K562 (cell line): ENCODE measurements around the gene LTBP4. TPM values are rescaled to one million over a fixed set of nuclear protein-coding genes. Genes with fewer than 3 reads are reported as not detected.

Experiments
- BACH1 ChIP-seq: fragments of 200-800 bp; sonication (Bioruptor generic); IDR thresholded peaks from 2 replicates; pipeline ENCODE4 v1.6.1; 2016; ENCODE audit warnings: missing genetic modification characterization, missing compliant biosample characterization
- BRD4 ChIP-seq: fragments of 200-600 bp; sonication (generic); IDR thresholded peaks from 2 replicates; pipeline ENCODE4 v1.6.1; 2017; ENCODE audit warnings: inconsistent platforms
- CHD4 ChIP-seq: fragments of 200-600 bp; sonication (generic); IDR thresholded peaks from 3 replicates; pipeline ENCODE4 v1.6.1; 2012; ENCODE audit warnings: low read depth, mild to moderate bottlenecking, mixed read lengths, low read length, inconsistent platforms; ENCODE audit not compliant: insufficient read depth, insufficient replicate concordance, poor library complexity, severe bottlenecking
- FOXK2 ChIP-seq, 2 experiments: fragments of 450-650 bp; IDR thresholded peaks in 1 of 2; conservative IDR thresholded peaks in 1 of 2; 2 replicates each; pipeline ENCODE4 v1.6.1; 2016; ENCODE audit warnings: low read depth in 2 of 2, mild to moderate bottlenecking in 1 of 2
- GTF2E2 ChIP-seq: fragments of 200-800 bp; sonication (Bioruptor generic); IDR thresholded peaks from 2 replicates; pipeline ENCODE4 v1.6.1; 2016; ENCODE audit warnings: missing genetic modification characterization, missing compliant biosample characterization
- HINFP ChIP-seq: fragments of 450-650 bp; conservative IDR thresholded peaks from 2 replicates; pipeline ENCODE4 v1.6.1; 2016; ENCODE audit warnings: missing genetic modification characterization, low read depth, mild to moderate bottlenecking, control low read depth, missing compliant biosample characterization
- HLTF ChIP-seq: fragments of 450-650 bp; IDR thresholded peaks from 2 replicates; pipeline ENCODE4 v1.6.1; 2016
- IRF1 ChIP-seq: sonication (generic); formaldehyde crosslinking; IDR thresholded peaks from 2 replicates; pipeline ENCODE4 v1.8.0; 2022; ENCODE audit warnings: missing genetic modification reagents, mild to moderate bottlenecking, borderline replicate concordance
- KDM2B ChIP-seq: fragments of 250-450 bp; sonication (Bioruptor Pico); IDR thresholded peaks from 2 replicates; pipeline ENCODE4 v1.8.0; 2021; ENCODE audit warnings: mild to moderate bottlenecking, moderate library complexity
- MEF2D ChIP-seq: conservative IDR thresholded peaks from 2 replicates; pipeline ENCODE4 v1.6.1; 2016; ENCODE audit warnings: low read depth, missing genetic modification characterization, missing compliant biosample characterization
- MIER1 ChIP-seq: fragments of 450-650 bp; IDR thresholded peaks from 2 replicates; pipeline ENCODE4 v1.6.1; 2016; ENCODE audit warnings: antibody characterized with exemption, mild to moderate bottlenecking, low read depth
- SNAPC5 ChIP-seq: fragments of 250-450 bp; sonication (Bioruptor Pico); IDR thresholded peaks from 2 replicates; pipeline ENCODE4 v1.8.0; 2021; ENCODE audit warnings: moderate library complexity, mild to moderate bottlenecking, inconsistent platforms
- SRSF9 ChIP-seq: fragments of 200-400 bp; formaldehyde crosslinking; IDR thresholded peaks from 2 replicates; pipeline ENCODE4 v1.6.1; 2017; ENCODE audit warnings: low read depth, low read length, borderline replicate concordance
- UBTF ChIP-seq, 2 experiments: IDR thresholded peaks; 2 replicates each; pipeline ENCODE4 v1.6.1; 2012; ENCODE audit warnings: improper control_type of control experiment in 2 of 2, low read depth in 2 of 2, low read length in 2 of 2, borderline replicate concordance in 1 of 2
- ZNF707 ChIP-seq: fragments of 250-450 bp; sonication (Bioruptor Pico); conservative IDR thresholded peaks from 2 replicates; pipeline ENCODE4 v1.8.0; 2022; ENCODE audit warnings: inconsistent platforms, mild to moderate bottlenecking, moderate library complexity
- ZNF717 ChIP-seq: fragments of 250-450 bp; sonication (Bioruptor Pico); IDR thresholded peaks from 2 replicates; pipeline ENCODE4 v1.5.0; 2021
- ZNF740 ChIP-seq, 3 experiments: fragments of 200-800 bp in 1 of 3; sonication (Bioruptor generic) in 1 of 3; sonication (generic) in 1 of 3; formaldehyde crosslinking in 1 of 3; IDR thresholded peaks; 2 replicates each; pipeline versions ENCODE4 v1.6.1 to v1.8.0; 2016 to 2022; ENCODE audit warnings: mild to moderate bottlenecking in 2 of 3, missing compliant biosample characterization in 2 of 3, missing genetic modification characterization in 2 of 3, missing genetic modification reagents in 1 of 3
- polyA plus RNA-seq, 8 experiments: library from polyadenylated mRNA; depleted of rRNA in 4 of 8; stranded (reverse) in 5 of 8; unstranded in 3 of 8; fragments of >200 nt; fragmentation: Nextera tagmentation in 2 of 8; fragmentation: Illumina TruSeq in 1 of 8; extraction: Ambion mirVana in 2 of 8; extraction: Trizol in 1 of 8; gene quantifications; 2 replicates each; pipeline versions ENCODE4 v1.2.1 to v1.2.3, GENCODE V29; 2011 to 2014; ENCODE audit warnings: inconsistent platforms in 1 of 8, missing spikeins in 1 of 8
- total RNA-seq, 7 experiments: library from RNA; depleted of rRNA in 6 of 7; stranded (reverse); fragments of >200 nt in 6 of 7; fragmentation: Illumina TruSeq in 2 of 7; extraction: Trizol in 2 of 7; gene quantifications; 2 replicates each; pipeline versions ENCODE4 v1.2.1 to v1.2.3, GENCODE V29; 2011 to 2021; ENCODE audit warnings: low replicate concordance in 1 of 7

LTBP4 gene
- total and polyA plus RNA-seq, 9 of the 15 experiments (the other 6 are each of a cell fraction or from before 2014, with no cell fraction given): 0.35 to 160 (median 31.6) TPM

GRCh38 chr19:40613690-40614621, 12.8 kb downstream of the LTBP4 start (continued):
- TF ChIP-seq ZNF740 (CRISPR knock-in tag; IDR thresholded peaks at IDR 0.05) (no peak), ZNF740 (tag; IDR thresholded peaks at IDR 0.05) (no peak), UBTF (IDR thresholded peaks at IDR 0.05; ENCODE audit: borderline replicate concordance in 1 of 2, low read depth in 2 of 2, low read length in 2 of 2) (no peak), HINFP (no peak), BACH1 (no peak), IRF1 (CRISPR knock-in tag) (no peak), MIER1 (peak; percentile 70), ZNF717 (CRISPR knock-in tag) (no peak), BRD4 (0 out of 2 replicates have a peak, but pooled peaks have one; percentile 11), KDM2B (CRISPR knock-in tag) (peak; percentile 41; the same call in 1 of the 2 replicates), ZNF707 (CRISPR knock-in tag) (no peak), CHD4 (peak; percentile 10), GTF2E2 (tag) (no peak), MEF2D (no peak), SNAPC5 (CRISPR knock-in tag) (no peak), HLTF (peak; percentile 69; the same call in 1 of the 2 replicates), FOXK2 (conservative IDR thresholded peaks at IDR 0.05 in 1 of 2, IDR thresholded peaks at IDR 0.05 in 1 of 2; ENCODE audit: low read depth in 2 of 2) (no peak; a peak in 1 of 4 replicates), SRSF9 (no peak)
